ENCODE measurements around the gene COX10.

DNA sequence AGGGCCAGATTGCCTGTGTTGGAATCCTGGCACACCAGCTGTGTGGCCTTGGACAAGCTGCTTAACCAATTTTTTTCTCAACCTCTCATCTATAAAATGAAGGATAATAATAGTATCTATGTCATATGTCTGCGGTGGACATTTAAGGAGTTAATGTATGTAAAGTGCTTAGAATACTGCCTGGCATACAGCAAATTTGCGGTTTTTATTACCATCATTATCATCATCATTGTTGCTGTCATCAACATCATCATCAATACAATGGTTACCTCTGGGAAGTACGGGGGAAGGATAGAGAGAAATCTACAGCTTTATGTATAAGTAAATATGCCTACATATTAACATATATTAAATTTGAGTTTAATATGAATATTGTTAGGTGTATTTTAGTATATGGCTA lies 37.1 kb upstream of the COX10 start:
- TF ChIP-seq POLR2A (IDR thresholded peaks at IDR 0.05), result no peak
- TF ChIP-seq, protein P1, sequence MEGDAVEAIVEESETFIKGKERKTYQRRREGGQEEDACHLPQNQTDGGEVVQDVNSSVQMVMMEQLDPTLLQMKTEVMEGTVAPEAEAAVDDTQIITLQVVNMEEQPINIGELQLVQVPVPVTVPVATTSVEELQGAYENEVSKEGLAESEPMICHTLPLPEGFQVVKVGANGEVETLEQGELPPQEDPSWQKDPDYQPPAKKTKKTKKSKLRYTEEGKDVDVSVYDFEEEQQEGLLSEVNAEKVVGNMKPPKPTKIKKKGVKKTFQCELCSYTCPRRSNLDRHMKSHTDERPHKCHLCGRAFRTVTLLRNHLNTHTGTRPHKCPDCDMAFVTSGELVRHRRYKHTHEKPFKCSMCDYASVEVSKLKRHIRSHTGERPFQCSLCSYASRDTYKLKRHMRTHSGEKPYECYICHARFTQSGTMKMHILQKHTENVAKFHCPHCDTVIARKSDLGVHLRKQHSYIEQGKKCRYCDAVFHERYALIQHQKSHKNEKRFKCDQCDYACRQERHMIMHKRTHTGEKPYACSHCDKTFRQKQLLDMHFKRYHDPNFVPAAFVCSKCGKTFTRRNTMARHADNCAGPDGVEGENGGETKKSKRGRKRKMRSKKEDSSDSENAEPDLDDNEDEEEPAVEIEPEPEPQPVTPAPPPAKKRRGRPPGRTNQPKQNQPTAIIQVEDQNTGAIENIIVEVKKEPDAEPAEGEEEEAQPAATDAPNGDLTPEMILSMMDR (IDR thresholded peaks at IDR 0.05), result no peak
